Heart right ventricle (tissue), 16 donors: ENCODE results near the gene MUC5B. TPM values are rescaled to one million over a fixed set of nuclear protein-coding genes. Genes with fewer than 3 reads are reported as not detected.

Source experiments
- ATAC-seq, 8 donors: fragments of 200-7000 bp; cut with Tn5 transposase; one replicate each; pipeline ENCODE4 v1.9.1; 2020; ENCODE audit warnings: mild to moderate bottlenecking in 8 of 8, moderate library complexity in 8 of 8, moderate number of reproducible peaks in 1 of 8
- DNase-seq, 2 donors: peaks; one replicate each; pipeline ENCODE4 v3.0.0-alpha.2; 2020
- H3K27ac ChIP-seq, 10 donors: fragments of 200-600 bp; sonication (generic) in 2 of 10; one replicate each; pipeline versions ENCODE4 v1.5.0 to v1.8.0; 2020 to 2022; ENCODE audit warnings: mild to moderate bottlenecking in 3 of 10
- H3K27me3 ChIP-seq, 7 donors: fragments of 200-600 bp; one replicate each; pipeline ENCODE4 v1.8.0; 2021 to 2022; ENCODE audit warnings: mild to moderate bottlenecking in 2 of 7
- H3K36me3 ChIP-seq, 9 donors: fragments of 200-600 bp; sonication (generic) in 1 of 9; one replicate each; pipeline versions ENCODE4 v1.5.0 to v1.8.0; 2020 to 2022; ENCODE audit warnings: mild to moderate bottlenecking in 2 of 9
- H3K4me1 ChIP-seq, 9 donors: fragments of 200-600 bp; sonication (generic) in 1 of 9; one replicate each; pipeline versions ENCODE4 v1.5.0 to v1.8.0; 2020 to 2022; ENCODE audit warnings: mild to moderate bottlenecking in 4 of 9
- H3K4me3 ChIP-seq, 10 donors: fragments of 200-600 bp; sonication (generic) in 2 of 10; one replicate each; pipeline versions ENCODE4 v1.5.0 to v1.8.0; 2020 to 2022; ENCODE audit warnings: mild to moderate bottlenecking in 7 of 10, moderate library complexity in 2 of 10
- H3K9me3 ChIP-seq, 11 donors: fragments of 200-600 bp in 10 of 11; sonication (generic) in 2 of 11; one replicate each; pipeline versions ENCODE4 v1.5.0 to v1.8.0; 2013 to 2022; ENCODE audit warnings: mild to moderate bottlenecking in 2 of 11, control low read depth in 1 of 11, moderate library complexity in 1 of 11
- WGBS, 2 donors: extraction: QIAGEN DNeasy Blood & Tissue Kit; methylation state at CpG; one replicate each; pipeline ENCODE4 v1.1.7; 2013; ENCODE audit warnings: inconsistent platforms in 1 of 2; 5-methylcytosine and 5-hydroxymethylcytosine counted together
- intact Hi-C, 10 donors: fragments of 100-400 bp; cut with DNase I; formaldehyde crosslinking; loops; one replicate each; pipeline versions ENCODE4 v1.11.1 to v1.14.2; 2022
- polyA plus RNA-seq, 2 donors: library from polyadenylated mRNA; stranded (reverse); fragments of 200-250 nt; gene quantifications; one replicate each; pipeline ENCODE4 v1.2.3, GENCODE V29; 2013
- total RNA-seq, 10 donors: library from RNA; stranded (reverse); fragmentation: NEBNext Ultra II Directional in 3 of 10; extraction: Animal tissue kit (Norgen Biotek cat#: 25700) in 3 of 10; gene quantifications; one replicate each; pipeline versions ENCODE4 v1.2.1 to v1.2.4, GENCODE V29; 2021 to 2023
- TF ChIP-seq, protein P1 (sequence below), 9 donors: fragments of 200-600 bp; sonication (generic) in 2 of 9; IDR thresholded peaks; one replicate each; pipeline versions ENCODE4 v1.5.0 to v1.8.0; 2021 to 2022; ENCODE audit warnings: antibody characterized with exemption in 9 of 9, mild to moderate bottlenecking in 5 of 9, moderate library complexity in 1 of 9
- donor health status: Arrhythmogenic right ventricular cardiomyopathy.
- donor health status: ischemic (EF 13 %, LVEDD 7.1; RV severe dilation, severe dysfunction).
- donor health status: healthy with polysubstance abuse.
- donor health status: DM: no; HTN: yes; CAD: no.
- donor health status: DM: no; HTN: no; CAD: no.
- donor health status: ischemic (EF 25% LVEDD 6.9; RV normal size, moderate dysfunction).
- donor health status: ischemic (EF 25% LVEDD 5.7; RV mildly dilated, moderate dysfunction).
- donor health status: healthy.
- donor health status: DM: yes; HTN: yes; CAD: no.
- donor health status: Ischemic cardiomyopathy.
- donor health status: ischemic (EF 35%, LVEDD 5.7; RV mildly dilated, moderate dysfunction).
- donor health status: nonischemic (EF 11% LVEDD 7.7; RV severe dilation, severe dysfunction).
- donor health status: DM: yes; HTN: yes; CAD: no.
- donor health status: PGD.
- donor health status: ischemic (EF 29% LVEDD 5.4; RV normal size, mild dysfunction).
- donor health status: nonischemic (EF 23%, LVEDD 6.1; RV moderate dilation, normal function).

Gene MUC5B
- total and polyA plus RNA-seq, 12 donors, result not detected

- ATAC-seq (no peak), DNase-seq (no peak)
- Histone ChIP-seq H3K9me3 (peaks cover 0 to 21% (median 5%) of the 10 kb centered on the region in 11 donors), H3K36me3 (no peaks in the 10 kb centered on the region), H3K4me3 (no peak overlapping the region), H3K27ac (no peak overlapping the region), H3K4me1 (peaks cover 0 to 7% (median 3%) of the 10 kb centered on the region in 9 donors), H3K27me3 (peaks cover 0 to 19% (median 15%) of the 10 kb centered on the region in 7 donors)
- intact Hi-C loops, result no loop called here
- TF ChIP-seq, protein P1, sequence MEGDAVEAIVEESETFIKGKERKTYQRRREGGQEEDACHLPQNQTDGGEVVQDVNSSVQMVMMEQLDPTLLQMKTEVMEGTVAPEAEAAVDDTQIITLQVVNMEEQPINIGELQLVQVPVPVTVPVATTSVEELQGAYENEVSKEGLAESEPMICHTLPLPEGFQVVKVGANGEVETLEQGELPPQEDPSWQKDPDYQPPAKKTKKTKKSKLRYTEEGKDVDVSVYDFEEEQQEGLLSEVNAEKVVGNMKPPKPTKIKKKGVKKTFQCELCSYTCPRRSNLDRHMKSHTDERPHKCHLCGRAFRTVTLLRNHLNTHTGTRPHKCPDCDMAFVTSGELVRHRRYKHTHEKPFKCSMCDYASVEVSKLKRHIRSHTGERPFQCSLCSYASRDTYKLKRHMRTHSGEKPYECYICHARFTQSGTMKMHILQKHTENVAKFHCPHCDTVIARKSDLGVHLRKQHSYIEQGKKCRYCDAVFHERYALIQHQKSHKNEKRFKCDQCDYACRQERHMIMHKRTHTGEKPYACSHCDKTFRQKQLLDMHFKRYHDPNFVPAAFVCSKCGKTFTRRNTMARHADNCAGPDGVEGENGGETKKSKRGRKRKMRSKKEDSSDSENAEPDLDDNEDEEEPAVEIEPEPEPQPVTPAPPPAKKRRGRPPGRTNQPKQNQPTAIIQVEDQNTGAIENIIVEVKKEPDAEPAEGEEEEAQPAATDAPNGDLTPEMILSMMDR (IDR thresholded peaks at IDR 0.05), result no peak
- WGBS, 2 donors, result 83 to 92% methylated on average over 38 of the region's 38 CpGs
Measured at GRCh38 chr11:1206391-1207271, 16.2 kb upstream of the MUC5B start.

GRCh38 chr11:1207401-1208143 lies 15.3 kb upstream of the MUC5B start:
- Histone ChIP-seq H3K9me3 (peaks cover 0 to 30% (median 14%) of the 10 kb centered on the region in 11 donors), H3K4me1 (peaks cover 0 to 7% (median 3%) of the 10 kb centered on the region in 9 donors), H3K27ac (no peak overlapping the region), H3K4me3 (no peak overlapping the region), H3K36me3 (no peaks in the 10 kb centered on the region), H3K27me3 (peaks cover 0 to 19% (median 14%) of the 10 kb centered on the region in 7 donors)
- TF ChIP-seq, protein P1 (IDR thresholded peaks at IDR 0.05), result no peak
- DNase-seq (peak in 1 of 2 donors; percentile 9), ATAC-seq (no peak)
- intact Hi-C loops, result no loop called here
- 84 to 88% methylated on average over 34 of the region's 34 CpGs for WGBS, 2 donors

- no peak for DNase-seq
- TF ChIP-seq, protein P1 (IDR thresholded peaks at IDR 0.05), result no peak
- 80 to 88% methylated on average over 6 of the region's 6 CpGs for WGBS, 2 donors
- H3K36me3 ChIP-seq, result no peaks in the 10 kb centered on the region
- no peak overlapping the region for H3K27ac ChIP-seq
- H3K27me3 ChIP-seq, result peaks cover 0 to 19% (median 9%) of the 10 kb centered on the region in 7 donors
- ATAC-seq, result no peak
- peaks cover 0 to 35% (median 19%) of the 10 kb centered on the region in 11 donors for H3K9me3 ChIP-seq
- intact Hi-C loops, result no loop called here
- peaks cover 0 to 3% (median 1%) of the 10 kb centered on the region in 9 donors for H3K4me1 ChIP-seq
- no peak overlapping the region for H3K4me3 ChIP-seq
Measured at GRCh38 chr11:1208144-1208393, 14.8 kb upstream of the MUC5B start.

DNA sequence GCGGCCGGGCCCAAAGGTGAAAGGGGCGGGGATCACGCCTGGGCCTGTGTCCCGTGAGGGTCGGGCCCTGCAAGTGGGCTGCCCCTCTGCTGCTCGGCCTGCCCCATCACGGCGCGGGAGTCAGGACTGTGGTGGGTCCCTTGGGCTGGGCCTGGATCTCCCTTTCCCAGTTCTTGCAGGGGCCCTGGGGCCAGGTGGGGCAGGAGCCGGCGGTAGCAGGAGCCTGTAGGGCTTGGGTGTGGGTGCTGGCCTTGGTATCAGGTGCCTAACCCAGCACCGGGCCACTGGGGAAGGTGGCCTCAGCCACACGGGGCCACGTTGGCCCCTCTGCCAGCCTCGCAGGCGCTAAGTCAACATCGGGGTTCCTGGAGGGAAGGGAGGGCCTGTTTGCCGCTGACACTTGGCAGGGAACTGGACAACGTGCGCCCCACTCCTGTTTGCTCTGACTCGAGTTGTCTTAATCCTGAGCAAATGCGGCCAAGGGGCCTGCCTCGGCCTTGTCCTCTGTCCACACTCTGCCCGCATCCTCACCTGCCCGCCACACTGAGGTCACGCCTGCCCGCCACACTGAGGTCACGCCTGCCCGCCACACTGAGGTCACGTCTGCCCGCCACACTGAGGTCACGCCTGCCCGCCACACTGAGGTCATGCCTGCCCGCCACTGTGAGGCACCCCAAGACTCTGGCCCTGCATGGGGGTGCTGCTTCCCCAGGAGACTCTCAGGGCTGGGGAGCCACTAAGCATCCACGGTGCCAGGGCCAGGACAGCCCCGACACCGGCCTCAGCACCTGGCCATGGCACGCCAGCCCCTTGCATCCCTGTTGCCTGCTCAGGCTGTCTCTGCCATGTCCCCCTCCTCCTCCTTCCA lies 14.2 kb upstream of the MUC5B start:
- no peaks in the 10 kb centered on the region for H3K36me3 ChIP-seq
- H3K4me3 ChIP-seq, result no peak overlapping the region
- DNase-seq (no peak), ATAC-seq (peak in 2 of 8 donors; percentile 19 to 33)
- H3K27ac ChIP-seq, result no peak overlapping the region
- H3K9me3 ChIP-seq, result peaks cover 0 to 41% (median 21%) of the 10 kb centered on the region in 11 donors
- TF ChIP-seq, protein P1 (IDR thresholded peaks at IDR 0.05), result no peak
- H3K27me3 ChIP-seq, result peaks cover 0 to 18% (median 4%) of the 10 kb centered on the region in 7 donors
- intact Hi-C loops, result no loop called here
- no peaks in the 10 kb centered on the region for H3K4me1 ChIP-seq
- 91 to 94% methylated on average over 35 to 39 of the region's 39 CpGs for WGBS, 2 donors
